Adrenal gland (tissue), 12 donors: ENCODE data around the gene ZCCHC17. TPM values are rescaled to one million over a fixed set of nuclear protein-coding genes. Genes with fewer than 3 reads are reported as not detected.

Experiments used
- DNase-seq, 7 donors: peaks; one replicate each; pipeline ENCODE4 v3.0.0-alpha.2; 2019 to 2020
- H3K27ac ChIP-seq, 5 donors: fragments of 200-600 bp; sonication (generic) in 4 of 5; 1 replicate in 3 of 5; 2 replicates in 2 of 5; pipeline versions ENCODE4 v1.5.1 to v1.8.0; 2016 to 2020; ENCODE audit warnings: mild to moderate bottlenecking in 1 of 5
- H3K27me3 ChIP-seq: fragments of 200-600 bp; 2 replicates; pipeline ENCODE4 v1.8.0; 2021
- H3K36me3 ChIP-seq, 2 donors: fragments of 200-600 bp; replicated peaks in 1 of 2; 1 replicate in 1 of 2; 2 replicates in 1 of 2; pipeline versions ENCODE4 v1.5.1 to v1.8.0; 2018 to 2022
- H3K4me1 ChIP-seq, 2 donors: fragments of 200-600 bp; replicated peaks in 1 of 2; 1 replicate in 1 of 2; 2 replicates in 1 of 2; pipeline versions ENCODE4 v1.5.1 to v1.8.0; 2018 to 2021
- H3K4me3 ChIP-seq, 4 donors: fragments of 200-600 bp; sonication (generic) in 3 of 4; one replicate each; pipeline ENCODE4 v1.5.1; 2016 to 2018
- H3K9me3 ChIP-seq, 3 donors: fragments of 200-600 bp; sonication (generic) in 1 of 3; replicated peaks in 1 of 3; 1 replicate in 2 of 3; 2 replicates in 1 of 3; pipeline versions ENCODE4 v1.5.1 to v1.8.0; 2016 to 2021
- CTCF ChIP-seq, 6 experiments: fragments of 450-650 bp in 4 of 6; fragments of 200-600 bp in 2 of 6; sonication (generic) in 1 of 6; IDR thresholded peaks; 1 replicate in 5 of 6; 2 replicates in 1 of 6; pipeline versions ENCODE4 v1.5.1 to v1.8.0; 2016 to 2021; ENCODE audit warnings: antibody characterized with exemption in 6 of 6, mild to moderate bottlenecking in 2 of 6, moderate library complexity in 1 of 6
- POLR2A ChIP-seq, 2 donors: fragments of 450-650 bp; IDR thresholded peaks; one replicate each; pipeline ENCODE4 v1.6.1; 2017; ENCODE audit warnings: antibody characterized with exemption in 2 of 2, mild to moderate bottlenecking in 2 of 2, moderate library complexity in 1 of 2
- WGBS, 4 donors: extraction: QIAGEN DNeasy Blood & Tissue Kit in 2 of 4; methylation state at CpG; one replicate each; pipeline versions ENCODE4 v1.1.5 to v1.1.7; 2013 to 2017; 5-methylcytosine and 5-hydroxymethylcytosine counted together
- intact Hi-C, 2 donors: fragments of 100-400 bp; cut with DNase I; formaldehyde crosslinking; loops; one replicate each; pipeline versions ENCODE4 v1.14.1 to v1.15.0; 2022 to 2023
- polyA plus RNA-seq, 3 donors: library from polyadenylated mRNA; stranded (reverse); fragments of 200-250 nt in 2 of 3; fragments of 350-450 nt in 1 of 3; fragmentation: Illumina TruSeq in 1 of 3; extraction: RNeasy Lipid Tissue Mini Kit (QIAGEN cat#74804) in 1 of 3; gene quantifications; one replicate each; pipeline ENCODE4 v1.2.3, GENCODE V29; 2013 to 2014
- total RNA-seq, 9 donors: library from RNA; depleted of rRNA in 4 of 9; stranded (reverse); fragments of >200 nt in 4 of 9; fragments of 120-200 nt in 1 of 9; fragmentation: NEBNext Ultra II Directional in 1 of 9; extraction: Animal tissue kit (Norgen Biotek cat#: 25700) in 1 of 9; gene quantifications; one replicate each; pipeline versions ENCODE4 v1.1.0 to v1.2.4, GENCODE V29; 2013 to 2023
- donor health status: healthy with polysubstance abuse.
- donor health status: Bipolar disorder and iron deficiency.
- donor health status: DM: yes; HTN: yes; CAD: no.
- donor health status: DM: no; HTN: no; CAD: no.
- donor health status: DM: no; HTN: no; CAD: no.
- donor health status: DM: yes; HTN: yes; CAD: no.

Gene ZCCHC17
- total and polyA plus RNA-seq, 12 donors = 20.9 to 62.1 (median 29.5) TPM

- 82 to 90% (median 87%) methylated on average over 3 of the region's 3 CpGs for WGBS, 4 donors
- no peaks in the 10 kb centered on the region for H3K9me3 ChIP-seq
- no peaks in the 10 kb centered on the region for H3K27me3 ChIP-seq
- no peak for TF ChIP-seq CTCF (IDR thresholded peaks at IDR 0.05)
- TF ChIP-seq POLR2A (IDR thresholded peaks at IDR 0.05) = no peak
- H3K36me3 ChIP-seq = no peaks in the 10 kb centered on the region
- no peak overlapping the region for H3K4me3 ChIP-seq
- DNase-seq = no peak
- intact Hi-C loops = no loop called here
- H3K27ac ChIP-seq = no peak overlapping the region
- H3K4me1 ChIP-seq = no peaks in the 10 kb centered on the region
These were observed 30.5 kb downstream of the ZCCHC17 start for GRCh38 chr1:31327381-31327780.

DNA sequence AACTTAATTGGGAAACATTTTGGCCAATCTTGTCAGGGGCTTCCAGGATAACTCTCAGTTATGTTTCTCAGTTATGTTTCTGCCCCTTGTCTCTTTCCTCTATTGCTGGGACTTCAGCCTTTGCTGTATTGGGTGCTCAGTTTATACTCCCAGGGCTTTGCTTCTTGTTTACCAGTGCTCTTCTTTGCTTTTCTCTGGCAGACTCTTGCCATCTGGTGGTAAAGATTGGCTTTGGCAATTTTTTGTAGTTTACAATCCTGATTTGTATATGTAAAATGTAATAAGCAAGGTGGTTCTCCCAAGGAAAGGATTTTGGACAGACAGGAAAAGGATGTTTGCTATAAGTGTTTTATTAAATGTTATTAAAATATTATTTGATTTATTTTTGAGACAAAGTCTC is 38.2 kb downstream of the ZCCHC17 start:
- no peak overlapping the region for H3K4me3 ChIP-seq
- peaks cover 0 to 9% of the 10 kb centered on the region in 2 donors for H3K36me3 ChIP-seq
- H3K4me1 ChIP-seq = peaks cover 0 to 4% of the 10 kb centered on the region in 2 donors
- no peaks in the 10 kb centered on the region for H3K27me3 ChIP-seq
- peak; percentile 40 to 70 (median 61) for TF ChIP-seq CTCF (IDR thresholded peaks at IDR 0.05)
- no peak for TF ChIP-seq POLR2A (IDR thresholded peaks at IDR 0.05)
- no peaks in the 10 kb centered on the region for H3K9me3 ChIP-seq
- intact Hi-C loops = loop anchor here (5.0 to 10.0 kb wide), 2 partner anchors 150 to 153 kb away; no protein-coding TSS in a partner anchor
- H3K27ac ChIP-seq = no peak overlapping the region
- peak in 2 of 7 donors; percentile 14 to 25 for DNase-seq

GRCh38 chr1:31336687-31337467 is 40.0 kb downstream of the ZCCHC17 start:
- no peak for TF ChIP-seq POLR2A (IDR thresholded peaks at IDR 0.05)
- no peak for TF ChIP-seq CTCF (IDR thresholded peaks at IDR 0.05)
- H3K4me1 ChIP-seq = peaks cover 0 to 4% of the 10 kb centered on the region in 2 donors
- H3K27me3 ChIP-seq = no peaks in the 10 kb centered on the region
- no peak overlapping the region for H3K4me3 ChIP-seq
- 72 to 85% (median 73%) methylated on average over 10 of the region's 10 CpGs for WGBS, 4 donors
- intact Hi-C loops = loop anchor here (5.0 to 10.0 kb wide), 2 partner anchors 152 to 155 kb away; no protein-coding TSS in a partner anchor
- no peak overlapping the region for H3K27ac ChIP-seq
- DNase-seq = peak in 6 of 7 donors; percentile 31 to 65 (median 43)
- H3K9me3 ChIP-seq = no peaks in the 10 kb centered on the region
- H3K36me3 ChIP-seq = peaks cover 0 to 9% of the 10 kb centered on the region in 2 donors

GRCh38 chr1:31344503-31344902 is 47.7 kb downstream of the ZCCHC17 start:
- intact Hi-C loops = no loop called here
- TF ChIP-seq CTCF (IDR thresholded peaks at IDR 0.05) (no peak), POLR2A (IDR thresholded peaks at IDR 0.05) (no peak)
- WGBS, 4 donors = 0 to 88% (median 48%) methylated on average over 1 of the region's 1 CpG

More at GRCh38 chr1:31344503-31344902, 47.7 kb downstream of the ZCCHC17 start:
- no peaks in the 10 kb centered on the region for H3K9me3 ChIP-seq
- peaks cover 0 to 28% of the 10 kb centered on the region in 2 donors for H3K36me3 ChIP-seq
- no peak overlapping the region for H3K27ac ChIP-seq
- H3K27me3 ChIP-seq = no peaks in the 10 kb centered on the region
- H3K4me3 ChIP-seq = no peak overlapping the region
- no peak for DNase-seq
- no peaks in the 10 kb centered on the region for H3K4me1 ChIP-seq
